GM19452 (cell line): ENCODE results near the gene ANO10.
"Not testable (repeated sequence)": the region's sequence is repeated elsewhere in the genome, so short reads cannot be mapped to it uniquely, and the experiment has no call there.

Experiments used
- ATAC-seq: cut with Tn5 transposase; IDR thresholded peaks from one replicate; pipeline ENCODE4 v1.9.1; 2021; ENCODE audit not compliant: unreplicated experiment

Gene ANO10

GRCh38 chr3:43523454-43524053 is 98.3 kb downstream of the ANO10 start:
- peak; percentile 84 for ATAC-seq

GRCh38 chr3:43522727-43523362 is 99.0 kb downstream of the ANO10 start:
- no peak for ATAC-seq

- no peak for ATAC-seq
Measured at GRCh38 chr3:43521941-43522340, 99.9 kb downstream of the ANO10 start.

- ATAC-seq, result not testable (repeated sequence)
Measured at GRCh38 chr3:43518515-43518914, 103.3 kb downstream of the ANO10 start.

GRCh38 chr3:43515970-43516635 is 105.7 kb downstream of the ANO10 start:
- no peak for ATAC-seq

- ATAC-seq, result no peak
Measured at GRCh38 chr3:43515208-43515917, 106.4 kb downstream of the ANO10 start.

- ATAC-seq, result no peak
Measured at GRCh38 chr3:43512754-43513404, 108.9 kb downstream of the ANO10 start.

GRCh38 chr3:43506644-43507043 is 115.2 kb downstream of the ANO10 start:
- no peak for ATAC-seq

- no peak for ATAC-seq
Measured at GRCh38 chr3:43505351-43505750, 116.5 kb downstream of the ANO10 start.

- no peak for ATAC-seq
Measured at GRCh38 chr3:43503067-43503728, 118.6 kb downstream of the ANO10 start.

- no peak for ATAC-seq
Measured at GRCh38 chr3:43499256-43499655, 122.6 kb downstream of the ANO10 start.

GRCh38 chr3:43497905-43498365 is 123.9 kb downstream of the ANO10 start:
- no peak for ATAC-seq

- ATAC-seq, result no peak
Measured at GRCh38 chr3:43497422-43497821, 124.4 kb downstream of the ANO10 start.

GRCh38 chr3:43496740-43497375 is 125.0 kb downstream of the ANO10 start:
- ATAC-seq, result no peak

GRCh38 chr3:43492932-43493331 is 128.9 kb downstream of the ANO10 start:
- not testable (repeated sequence) for ATAC-seq

GRCh38 chr3:43491807-43492206 is 130.0 kb downstream of the ANO10 start:
- ATAC-seq, result not testable (repeated sequence)

- ATAC-seq, result no peak
Measured at GRCh38 chr3:43490640-43491185, 131.1 kb downstream of the ANO10 start.

GRCh38 chr3:43489930-43490329 is 131.9 kb downstream of the ANO10 start:
- no peak for ATAC-seq

- ATAC-seq, result no peak
Measured at GRCh38 chr3:43485931-43486330, 135.9 kb downstream of the ANO10 start.
